Uterus (tissue), 2 donors: ENCODE results near the gene MRPL16.

ENCODE experiments used
- CTCF ChIP-seq, 4 experiments: fragments of 200-600 bp in 2 of 4; fragments of 450-650 bp in 2 of 4; sonication (generic) in 2 of 4; IDR thresholded peaks; one replicate each; pipeline ENCODE4 v1.5.1; 2016 to 2019; ENCODE audit warnings: antibody characterized with exemption in 4 of 4, mild to moderate bottlenecking in 2 of 4, moderate library complexity in 1 of 4
- POLR2A ChIP-seq, 2 donors: fragments of 450-650 bp; IDR thresholded peaks; one replicate each; pipeline ENCODE4 v1.6.1; 2016; ENCODE audit warnings: antibody characterized with exemption in 2 of 2, mild to moderate bottlenecking in 1 of 2, moderate library complexity in 1 of 2

GRCh38 chr11:59761993-59762392, 48.6 kb downstream of the MRPL16 start:
- no peak for TF ChIP-seq CTCF (IDR thresholded peaks at IDR 0.05)
- TF ChIP-seq POLR2A (IDR thresholded peaks at IDR 0.05): no peak
